ENCODE results near the gene STX19. TPM values are rescaled to one million over a fixed set of nuclear protein-coding genes. Genes with fewer than 3 reads are reported as not detected.

Gene STX19
- total RNA-seq, 1 experiment from 2014 or later = not detected

DNA sequence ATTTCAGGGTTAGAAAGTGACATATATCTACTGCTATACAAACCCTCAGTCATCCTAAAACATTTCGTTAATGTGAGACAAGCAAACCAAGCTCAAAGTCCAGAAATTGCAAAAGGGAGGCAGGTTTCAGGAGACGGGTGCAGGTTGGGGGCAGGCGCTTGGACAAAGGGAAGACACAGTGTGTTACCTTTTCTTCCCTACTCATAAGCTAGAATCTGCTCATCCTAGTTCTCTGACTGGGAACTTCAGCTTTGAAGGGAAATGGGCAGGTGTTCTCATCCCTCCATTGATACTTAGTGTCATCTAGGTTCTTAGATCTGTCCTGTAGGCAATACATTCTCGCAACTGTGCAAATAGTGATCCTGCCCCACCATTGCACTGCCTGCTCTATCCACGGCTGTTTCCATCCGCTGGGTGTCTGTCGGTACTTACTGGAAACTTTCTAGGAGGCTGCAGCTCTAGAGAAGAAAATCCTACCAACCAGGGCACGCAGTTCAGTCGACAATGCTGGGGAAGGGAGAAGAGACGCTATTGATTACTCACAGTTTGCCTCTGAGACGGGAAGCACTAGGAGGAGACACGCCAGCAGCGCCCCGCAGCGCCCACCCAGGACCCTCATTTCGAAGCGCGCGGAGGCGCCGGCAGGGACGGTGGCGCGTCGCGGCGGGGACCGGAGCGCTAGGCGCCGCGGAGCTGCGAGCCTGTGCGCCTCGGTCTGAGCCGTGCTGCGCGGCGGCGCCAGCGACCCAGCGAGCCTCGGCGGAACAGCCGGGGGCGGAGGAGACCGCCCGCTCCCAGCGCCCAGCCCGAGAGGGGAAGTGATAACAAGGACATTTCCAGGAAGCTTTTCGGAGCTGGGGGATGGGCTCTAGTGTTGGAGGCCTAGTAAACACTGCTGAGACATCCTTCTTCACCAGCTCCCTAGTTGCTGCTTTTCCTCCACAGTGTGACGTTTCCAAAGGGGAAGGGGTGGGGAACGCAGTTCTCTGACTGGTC lies 55.0 kb downstream of the STX19 start, which contains the start of gene PROS1:
PROS1 (minus strand) TSS at position 766 of the 996 bp plus-strand sequence; CDS start at position 619, 147 bp downstream.
- WGBS (ENCODE audit: extremely low coverage, insufficient read length, low lambda C conversion rate) = no CpG with 5 or more reads among the region's 53 CpGs
- Mint-ChIP-seq H3K27me3 (ENCODE audit: low read depth) (peaks cover 35% of the 10 kb centered on the region), H3K36me3 (ENCODE audit: insufficient read depth in 1 of 3, low read depth in 3 of 3) (no peaks in the 10 kb centered on the region), H3K9me3 (no peaks in the 10 kb centered on the region; a peak in 2 of 5 replicates), H3K27ac (peak within 1 kb of the TSS in 1 of 3 experiments; percentile 51; a peak in 1 of 7 replicates), H3K4me3 (peak within 1 kb of the TSS; percentile 68 to 83), H3K4me1 (peaks cover 9 to 12% of the 10 kb centered on the region in 2 experiments)
- H4K5ac ChIP-seq (ENCODE audit: insufficient read length, low read depth, low read length) = no peak within 1 kb of the TSS
- no peaks in the 10 kb centered on the region for H3K23me2 ChIP-seq (ENCODE audit: insufficient read length, low read depth, low read length, poor library complexity, severe bottlenecking)
- no peak within 1 kb of the TSS for H3T11ph ChIP-seq (ENCODE audit: low read length)
- H4K20me1 ChIP-seq (ENCODE audit: control insufficient read depth, insufficient read depth, insufficient read length) = no peaks in the 10 kb centered on the region
- H3K56ac ChIP-seq (ENCODE audit: insufficient read length, low read depth, low read length) = no peak within 1 kb of the TSS
- no peak within 1 kb of the TSS for H3K23ac ChIP-seq (ENCODE audit: insufficient read length, low read depth, low read length)
- TF ChIP-seq, protein P1, sequence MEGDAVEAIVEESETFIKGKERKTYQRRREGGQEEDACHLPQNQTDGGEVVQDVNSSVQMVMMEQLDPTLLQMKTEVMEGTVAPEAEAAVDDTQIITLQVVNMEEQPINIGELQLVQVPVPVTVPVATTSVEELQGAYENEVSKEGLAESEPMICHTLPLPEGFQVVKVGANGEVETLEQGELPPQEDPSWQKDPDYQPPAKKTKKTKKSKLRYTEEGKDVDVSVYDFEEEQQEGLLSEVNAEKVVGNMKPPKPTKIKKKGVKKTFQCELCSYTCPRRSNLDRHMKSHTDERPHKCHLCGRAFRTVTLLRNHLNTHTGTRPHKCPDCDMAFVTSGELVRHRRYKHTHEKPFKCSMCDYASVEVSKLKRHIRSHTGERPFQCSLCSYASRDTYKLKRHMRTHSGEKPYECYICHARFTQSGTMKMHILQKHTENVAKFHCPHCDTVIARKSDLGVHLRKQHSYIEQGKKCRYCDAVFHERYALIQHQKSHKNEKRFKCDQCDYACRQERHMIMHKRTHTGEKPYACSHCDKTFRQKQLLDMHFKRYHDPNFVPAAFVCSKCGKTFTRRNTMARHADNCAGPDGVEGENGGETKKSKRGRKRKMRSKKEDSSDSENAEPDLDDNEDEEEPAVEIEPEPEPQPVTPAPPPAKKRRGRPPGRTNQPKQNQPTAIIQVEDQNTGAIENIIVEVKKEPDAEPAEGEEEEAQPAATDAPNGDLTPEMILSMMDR (conservative IDR thresholded peaks at IDR 0.05) = no peak
- H2BK5ac ChIP-seq (ENCODE audit: insufficient read length, low read length) = no peak within 1 kb of the TSS
- H3K27ac ChIP-seq (ENCODE audit: insufficient read length, low read depth, low read length) = no peak within 1 kb of the TSS
- no peak within 1 kb of the TSS for H4K8ac ChIP-seq (replicated peaks; ENCODE audit: insufficient read length, low read depth, low read length)
- H2AFZ ChIP-seq (ENCODE audit: low read length) = peak within 1 kb of the TSS; percentile 74
- H4K91ac ChIP-seq (ENCODE audit: insufficient read length, low read depth, low read length) = no peak within 1 kb of the TSS
- H3K9ac ChIP-seq (ENCODE audit: extremely low read depth, insufficient read length, low read length) = peak within 1 kb of the TSS; percentile 49
- DNase-seq = peak; percentile 66
- H3K4me2 ChIP-seq (ENCODE audit: insufficient read depth, insufficient read length, low read length) = peak within 1 kb of the TSS; percentile 83
- H3K27me3 ChIP-seq (ENCODE audit: insufficient read depth, low read length) = no peaks in the 10 kb centered on the region; the same call in 1 of the 2 replicates
- H2BK15ac ChIP-seq (ENCODE audit: low read depth, low read length) = no peak within 1 kb of the TSS
- no peak within 1 kb of the TSS for H3K18ac ChIP-seq (ENCODE audit: insufficient read length, low read depth, low read length)
- H3K79me1 ChIP-seq (ENCODE audit: insufficient read depth, low read depth, low read length, poor library complexity, severe bottlenecking) = no peaks in the 10 kb centered on the region
- H3K4me1 ChIP-seq (ENCODE audit: insufficient read depth, low read length) = no peaks in the 10 kb centered on the region
- H3K4ac ChIP-seq (ENCODE audit: low read depth, low read length) = no peak within 1 kb of the TSS
- H3K9me3 ChIP-seq (ENCODE audit: control insufficient read depth, low read depth, low read length) = no peaks in the 10 kb centered on the region
- H2BK20ac ChIP-seq (ENCODE audit: low read depth, low read length, poor library complexity, severe bottlenecking) = no peak within 1 kb of the TSS
- no peaks in the 10 kb centered on the region for H3K79me2 ChIP-seq (ENCODE audit: insufficient read depth, low read length)
- no peak within 1 kb of the TSS for H2BK120ac ChIP-seq (ENCODE audit: low read depth, low read length, poor library complexity, severe bottlenecking)
- peak within 1 kb of the TSS; percentile 14; the same call in 1 of the 2 replicates for H3K14ac ChIP-seq (ENCODE audit: insufficient read depth, low read length)
- no peak within 1 kb of the TSS for H2AK5ac ChIP-seq (ENCODE audit: insufficient read length, low read length)
- no peak within 1 kb of the TSS for H2BK12ac ChIP-seq (ENCODE audit: insufficient read length, low read depth, low read length)
